GM12873 (cell line): ENCODE measurements around the gene TCL1B.

Source experiments
- TF ChIP-seq, protein P1 (sequence below): IDR thresholded peaks from 2 replicates; pipeline ENCODE4 v1.5.1; 2012; ENCODE audit warnings: low read depth, mild to moderate bottlenecking, moderate library complexity, low read length, control low read depth; ENCODE audit not compliant: insufficient read depth; ENCODE audit errors: missing control alignments

Gene TCL1B

DNA sequence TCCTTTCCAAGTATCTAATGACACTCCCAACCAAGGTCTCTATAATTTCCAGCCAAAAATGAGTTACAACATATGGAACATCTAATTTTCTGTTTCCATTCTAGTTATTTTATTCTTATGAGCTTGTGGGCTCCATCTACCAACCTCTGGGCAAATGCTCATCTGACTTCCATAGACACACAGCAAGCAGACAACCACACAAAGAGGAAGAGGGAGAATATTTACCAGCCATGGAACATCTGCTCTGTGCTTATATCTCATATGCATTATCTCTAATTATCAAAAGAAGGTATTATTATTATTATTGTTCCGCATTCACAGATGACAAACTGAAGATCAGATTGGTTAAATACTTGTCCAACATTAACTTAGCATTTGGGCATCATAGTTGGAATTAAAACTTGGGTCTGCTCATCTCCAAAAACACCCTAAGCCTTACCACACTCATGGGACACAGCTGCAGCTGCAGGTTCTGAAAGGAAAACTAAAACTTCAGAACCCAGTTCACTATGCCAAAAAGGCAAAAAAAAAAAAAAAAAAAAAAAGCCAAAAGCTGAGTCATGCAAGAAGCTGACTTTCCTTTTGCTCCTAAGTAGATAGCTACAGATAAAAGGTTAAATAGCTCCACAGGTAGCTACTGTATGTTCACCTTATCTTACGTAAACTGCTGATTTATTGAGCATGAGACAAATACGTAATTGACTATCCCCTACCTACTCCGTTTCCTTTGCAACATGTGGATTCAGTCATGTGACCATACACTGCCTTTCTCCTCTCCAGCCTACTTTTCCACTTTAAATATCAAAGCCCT lies 23.6 kb upstream of the TCL1B start:
- TF ChIP-seq, protein P1, sequence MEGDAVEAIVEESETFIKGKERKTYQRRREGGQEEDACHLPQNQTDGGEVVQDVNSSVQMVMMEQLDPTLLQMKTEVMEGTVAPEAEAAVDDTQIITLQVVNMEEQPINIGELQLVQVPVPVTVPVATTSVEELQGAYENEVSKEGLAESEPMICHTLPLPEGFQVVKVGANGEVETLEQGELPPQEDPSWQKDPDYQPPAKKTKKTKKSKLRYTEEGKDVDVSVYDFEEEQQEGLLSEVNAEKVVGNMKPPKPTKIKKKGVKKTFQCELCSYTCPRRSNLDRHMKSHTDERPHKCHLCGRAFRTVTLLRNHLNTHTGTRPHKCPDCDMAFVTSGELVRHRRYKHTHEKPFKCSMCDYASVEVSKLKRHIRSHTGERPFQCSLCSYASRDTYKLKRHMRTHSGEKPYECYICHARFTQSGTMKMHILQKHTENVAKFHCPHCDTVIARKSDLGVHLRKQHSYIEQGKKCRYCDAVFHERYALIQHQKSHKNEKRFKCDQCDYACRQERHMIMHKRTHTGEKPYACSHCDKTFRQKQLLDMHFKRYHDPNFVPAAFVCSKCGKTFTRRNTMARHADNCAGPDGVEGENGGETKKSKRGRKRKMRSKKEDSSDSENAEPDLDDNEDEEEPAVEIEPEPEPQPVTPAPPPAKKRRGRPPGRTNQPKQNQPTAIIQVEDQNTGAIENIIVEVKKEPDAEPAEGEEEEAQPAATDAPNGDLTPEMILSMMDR: no peak

- TF ChIP-seq, protein P1: no peak
Observed at GRCh38 chr14:95663226-95663797, 22.9 kb upstream of the TCL1B start.

GRCh38 chr14:95664066-95664465 lies 22.2 kb upstream of the TCL1B start:
- TF ChIP-seq, protein P1: no peak

- TF ChIP-seq, protein P1: no peak
Observed at GRCh38 chr14:95664546-95664945, 21.7 kb upstream of the TCL1B start.

GRCh38 chr14:95665530-95665929 lies 20.7 kb upstream of the TCL1B start:
- TF ChIP-seq, protein P1: peak; percentile 41

DNA sequence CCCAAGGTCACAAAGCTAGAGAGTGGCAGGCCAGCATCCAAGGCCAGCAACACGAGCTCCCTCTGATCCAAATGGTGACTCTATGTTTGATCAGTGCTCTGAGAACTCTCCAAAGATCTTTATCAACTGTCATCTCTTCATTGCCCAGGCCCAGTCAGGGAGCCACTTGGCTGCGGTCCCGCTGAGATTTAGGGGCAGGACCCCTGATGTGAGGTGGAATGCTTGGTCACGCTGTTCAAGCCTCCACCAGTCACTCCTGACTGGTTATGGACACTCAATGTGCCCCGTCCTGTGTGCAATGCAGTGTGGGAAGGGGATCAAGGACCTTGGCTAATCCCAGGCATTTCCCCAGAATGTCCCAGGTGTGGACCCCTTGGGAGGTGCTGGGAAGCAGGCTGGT lies 19.8 kb upstream of the TCL1B start:
- TF ChIP-seq, protein P1: no peak

DNA sequence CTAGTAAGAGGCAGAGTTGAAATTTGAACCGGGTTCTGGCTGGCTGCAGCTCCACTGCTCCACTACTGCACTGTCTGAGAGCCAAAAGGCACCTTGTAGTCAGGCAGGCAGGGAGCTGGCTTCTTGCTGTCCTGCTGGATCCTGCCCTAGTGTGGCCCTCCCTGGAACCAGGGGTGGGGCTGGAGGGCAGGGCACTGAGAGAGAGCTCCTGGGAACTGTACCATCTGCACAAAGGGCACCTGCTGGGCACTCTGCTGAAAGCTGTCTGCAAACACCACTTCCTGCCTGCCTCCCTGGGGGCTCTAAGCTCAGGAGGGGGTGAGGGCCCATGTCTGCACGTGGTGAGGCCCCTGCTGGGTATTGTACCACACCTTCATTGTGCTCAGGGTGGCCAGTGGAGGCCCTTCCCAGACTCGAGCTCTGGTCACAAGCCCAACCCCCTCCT lies 19.0 kb upstream of the TCL1B start:
- TF ChIP-seq, protein P1: no peak
